HG03060 (cell line): ENCODE results near the gene RAB4A.

ENCODE experiments used
- ATAC-seq: cut with Tn5 transposase; IDR thresholded peaks from one replicate; pipeline ENCODE4 v1.9.1; 2021; ENCODE audit warnings: low read depth, moderate number of reproducible peaks; ENCODE audit not compliant: unreplicated experiment

The RAB4A gene

DNA sequence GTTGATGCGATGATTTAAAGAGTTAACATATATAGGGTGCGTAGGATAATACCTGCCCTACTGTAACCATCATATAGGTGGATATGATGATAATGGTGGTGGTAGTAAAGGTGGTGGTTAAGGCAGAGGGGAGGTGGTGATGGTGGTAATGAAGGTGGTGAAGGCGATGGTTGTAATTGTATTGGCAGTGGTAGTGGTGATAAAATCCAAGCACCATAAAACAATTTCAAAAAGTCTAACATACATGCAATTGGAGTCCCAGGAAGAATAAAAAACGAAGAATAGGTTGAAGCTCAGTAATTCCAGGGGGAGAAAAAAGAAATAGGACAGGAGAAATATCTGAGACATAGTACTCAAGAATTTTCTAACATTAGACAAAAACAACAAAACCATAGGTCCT is 27.3 kb upstream of the RAB4A start:
- ATAC-seq, result no peak

DNA sequence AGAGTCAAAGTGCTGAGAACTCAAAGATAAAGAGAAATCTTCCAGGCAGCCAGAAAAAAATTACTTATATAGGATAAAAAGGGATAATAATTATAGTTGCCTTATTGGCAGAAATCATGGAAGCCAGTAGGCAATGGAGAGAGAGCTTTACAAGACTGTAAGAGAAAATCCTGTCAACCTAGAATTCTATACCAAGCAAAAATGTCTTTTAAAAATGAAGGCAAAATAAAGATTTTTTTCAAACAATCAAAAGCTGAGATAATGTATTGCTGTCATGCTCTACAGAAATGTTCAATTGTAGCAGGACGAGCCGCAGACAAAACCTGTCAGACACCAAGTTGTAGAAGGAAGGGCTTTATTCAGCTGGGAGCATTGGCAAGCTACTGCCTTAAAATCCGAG is 26.8 kb upstream of the RAB4A start:
- ATAC-seq, result no peak

DNA sequence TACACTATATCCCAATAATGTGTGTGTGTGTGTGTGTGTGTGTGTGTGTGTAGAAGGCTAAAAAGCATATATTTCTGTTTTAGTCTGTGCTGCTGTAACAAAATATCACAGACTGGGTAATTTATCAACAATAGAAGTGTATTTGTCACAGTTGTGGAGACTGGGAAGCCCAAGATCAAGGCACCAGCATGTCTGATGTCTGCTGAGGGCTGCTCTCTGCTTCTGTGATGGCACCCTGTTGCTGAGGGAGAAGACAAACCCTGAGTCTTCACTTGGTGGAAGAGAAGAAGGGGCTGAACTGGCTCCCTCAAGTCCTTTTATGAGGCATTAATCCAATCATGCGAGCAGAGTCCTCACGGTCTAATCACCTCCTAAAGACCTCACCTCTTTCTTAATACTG is 23.0 kb upstream of the RAB4A start:
- no peak for ATAC-seq

DNA sequence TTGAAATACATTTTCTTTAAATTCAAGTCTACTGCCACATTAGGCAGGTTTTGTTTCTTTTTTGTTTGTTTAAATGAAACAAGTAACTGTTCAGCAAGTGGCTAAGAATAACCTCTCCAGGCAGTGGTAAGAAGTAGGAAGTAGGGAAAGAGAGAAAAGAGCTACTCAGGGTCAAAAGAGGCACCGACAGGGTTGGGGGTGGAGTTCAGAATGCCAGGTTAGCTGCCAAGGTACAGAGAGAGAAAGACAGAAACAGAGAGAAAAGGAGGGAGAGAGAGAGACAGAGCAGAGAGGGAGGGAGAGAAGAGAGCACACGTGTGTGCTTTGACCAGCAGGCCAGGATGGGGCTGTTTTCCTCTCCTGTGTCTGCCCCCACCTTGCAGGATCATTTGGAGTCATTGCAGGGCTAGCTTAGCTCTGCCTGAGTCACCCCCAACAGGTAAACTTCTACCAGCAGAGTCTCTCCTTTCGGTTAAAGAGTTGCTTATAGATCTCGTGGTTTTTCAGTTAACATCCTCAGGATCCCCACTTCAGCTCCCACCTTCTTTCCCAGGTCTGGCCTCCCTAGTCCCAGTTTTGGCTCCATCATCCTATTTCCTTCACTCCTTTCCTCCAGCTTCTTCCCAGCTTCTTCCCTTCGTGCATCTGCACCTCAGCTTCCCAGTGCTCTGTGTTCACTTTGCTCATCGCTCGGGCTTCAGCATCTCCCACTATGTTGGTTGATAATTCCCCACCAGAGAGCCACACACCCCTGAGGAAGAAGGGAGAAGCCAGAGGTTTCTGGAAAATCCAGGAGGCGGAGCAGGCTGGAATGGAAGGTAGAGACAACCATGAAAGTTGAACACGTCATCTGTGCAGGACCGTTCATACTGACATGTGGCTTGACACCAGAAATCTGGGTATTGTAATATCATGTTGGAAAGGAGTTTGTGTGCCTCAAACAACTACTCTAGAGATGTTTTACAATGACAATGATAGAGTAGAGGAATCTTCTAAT is 21.8 kb upstream of the RAB4A start:
- ATAC-seq, result no peak

DNA sequence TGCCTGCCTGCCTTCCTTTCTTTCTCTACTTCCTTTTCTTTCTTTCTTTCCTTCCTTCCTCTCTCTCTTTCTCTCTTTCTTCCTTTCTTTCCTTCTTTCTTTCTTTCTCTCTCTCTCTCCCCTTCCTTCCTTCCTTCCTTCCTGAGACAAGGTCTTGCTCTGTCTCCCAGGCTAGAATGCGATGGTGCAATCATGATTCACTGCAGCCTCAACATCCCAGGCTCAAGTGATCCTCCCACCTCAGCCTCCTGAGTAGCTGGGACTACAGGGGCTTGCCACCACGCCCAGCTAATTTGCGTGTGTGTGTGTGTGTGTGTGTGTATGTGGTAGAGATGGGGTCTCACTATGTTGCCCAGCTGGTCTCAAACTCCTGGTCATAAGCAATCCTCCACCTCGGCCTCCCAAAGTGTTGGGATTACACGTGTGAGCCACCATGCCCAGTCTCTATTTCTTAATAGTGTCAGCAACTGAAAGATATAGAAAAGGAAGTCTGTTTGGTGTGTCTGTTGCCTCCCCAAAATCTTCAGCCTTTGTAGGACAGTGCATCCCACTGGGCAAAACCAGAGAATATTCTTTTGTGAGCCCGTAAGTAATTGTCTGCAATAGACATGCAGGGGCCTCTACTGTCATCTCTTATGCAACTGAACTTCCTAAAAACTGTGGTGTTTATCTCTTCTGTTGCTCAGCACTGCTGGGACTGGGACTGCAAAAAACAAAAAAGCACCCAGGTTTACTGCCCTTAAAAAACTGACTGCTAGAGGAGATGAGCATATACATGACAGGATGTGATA is 20.9 kb upstream of the RAB4A start:
- no peak for ATAC-seq

DNA sequence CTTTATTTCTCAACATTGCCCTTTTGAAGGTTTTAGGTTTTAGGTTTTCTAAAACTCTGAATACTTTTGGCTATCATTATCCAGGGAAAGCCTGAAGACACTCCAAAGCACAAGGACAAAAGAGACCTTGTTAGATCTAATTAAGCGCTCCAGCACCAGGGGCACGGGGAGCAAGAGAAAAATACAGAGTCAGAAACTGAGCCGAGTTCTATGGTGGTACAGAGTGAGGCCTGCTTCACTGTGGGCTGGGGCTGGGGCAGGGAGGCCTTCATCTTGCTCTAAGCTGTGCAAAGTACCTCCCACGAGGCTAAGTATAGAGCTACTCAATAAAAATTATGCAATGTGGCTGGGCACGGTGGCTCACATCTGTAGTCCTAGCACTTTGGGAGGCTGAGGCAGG is 19.7 kb upstream of the RAB4A start:
- no peak for ATAC-seq

DNA sequence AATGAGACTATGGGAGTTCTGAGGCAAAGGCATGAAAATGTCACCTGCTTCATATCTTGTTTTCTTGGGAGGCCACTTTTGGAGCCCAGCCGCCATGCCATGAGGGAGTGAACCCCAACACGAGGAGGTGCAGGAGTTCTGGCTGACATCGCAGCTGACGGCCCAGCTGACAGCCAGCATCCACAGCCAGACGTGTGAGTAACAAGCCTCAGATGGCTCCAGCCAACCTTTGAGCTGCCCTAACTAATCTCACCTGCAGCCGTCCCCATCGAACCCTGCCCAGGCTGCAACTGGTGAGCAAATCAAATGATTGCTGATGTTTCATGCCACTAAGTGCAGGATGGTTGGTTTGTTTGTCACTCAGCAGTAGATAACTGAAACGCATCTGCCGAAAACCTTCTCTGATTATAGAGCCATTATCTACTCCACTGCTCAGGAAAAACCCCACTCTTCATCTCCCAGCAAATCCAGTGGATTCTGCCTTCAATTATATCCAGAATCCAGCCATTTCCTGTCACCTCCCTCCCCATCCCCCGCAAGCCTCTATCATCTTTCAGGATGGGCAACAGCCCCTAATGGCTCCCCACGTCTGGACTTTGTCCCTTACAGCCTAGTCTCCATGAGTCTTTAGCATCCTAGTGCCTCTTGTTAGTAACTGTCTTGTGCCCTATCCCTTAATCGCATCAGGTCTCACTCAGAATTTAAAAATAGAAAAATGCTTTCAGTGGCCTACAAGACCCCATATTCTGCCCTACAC is 18.5 kb upstream of the RAB4A start:
- no peak for ATAC-seq

DNA sequence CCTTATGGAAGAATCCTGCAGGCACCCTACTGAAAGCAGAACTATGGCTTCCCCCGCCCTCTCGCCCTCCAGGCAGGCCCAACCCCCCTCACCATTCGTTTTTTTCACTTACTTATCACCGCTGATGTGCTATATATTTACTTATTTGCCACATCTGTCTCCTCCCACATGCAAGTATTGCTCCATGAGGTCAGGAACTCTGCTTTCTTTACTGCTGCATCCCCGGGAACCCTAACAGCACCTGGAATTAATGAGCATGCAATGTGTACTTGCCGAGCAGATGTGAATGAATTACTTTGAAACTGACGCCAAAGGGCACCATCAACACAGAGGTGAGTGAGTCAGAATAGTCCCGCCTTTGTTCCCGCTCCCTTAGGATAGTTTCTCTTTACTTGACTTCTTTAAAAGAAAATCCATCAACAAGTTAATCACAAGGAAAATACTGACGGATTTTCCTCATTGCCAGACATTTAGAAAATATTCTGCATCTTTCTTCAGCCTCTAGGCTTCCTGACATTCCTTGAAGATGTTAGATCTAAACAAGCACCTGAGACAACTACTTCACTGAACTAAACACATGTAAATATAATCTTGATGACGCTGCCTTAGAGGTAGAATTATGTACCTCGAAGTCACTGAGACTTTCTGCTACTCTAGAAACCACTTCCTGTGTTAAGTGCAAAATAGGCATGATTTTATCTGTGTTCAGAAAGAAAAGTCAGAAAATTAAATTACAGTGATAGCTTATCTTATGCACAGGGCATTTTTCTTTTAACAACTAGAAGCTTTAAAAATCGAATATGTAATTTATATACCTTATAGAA is 17.5 kb upstream of the RAB4A start:
- ATAC-seq, result no peak

DNA sequence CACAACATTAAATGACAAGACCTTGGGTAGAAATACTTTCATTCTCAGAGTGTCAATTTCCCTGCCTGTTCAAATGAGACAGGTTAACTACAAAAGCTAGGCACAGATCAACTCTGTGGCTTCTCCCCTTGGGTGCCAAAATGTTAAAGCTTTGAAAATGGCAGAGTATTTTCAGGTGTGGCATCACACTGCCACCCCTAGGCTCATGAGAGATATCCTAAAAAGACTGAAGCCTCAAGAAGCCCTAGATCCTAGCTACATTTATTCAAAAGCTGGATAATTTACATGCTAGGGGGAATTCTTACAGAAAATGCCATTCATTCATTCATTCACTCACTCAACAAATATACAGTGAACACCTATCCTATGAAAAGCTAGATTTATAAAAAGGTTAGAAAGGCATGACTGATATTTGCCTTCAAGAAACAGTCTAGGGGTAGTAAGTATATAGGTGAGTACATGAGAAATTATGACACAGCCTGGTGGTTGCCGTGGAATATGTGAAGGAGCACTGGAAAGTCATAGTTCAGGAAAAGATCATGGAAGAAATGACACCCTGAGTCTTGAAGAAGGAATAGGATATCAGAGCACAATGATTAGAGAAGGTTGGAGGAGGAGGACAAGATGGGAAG is 15.9 kb upstream of the RAB4A start:
- no peak for ATAC-seq

DNA sequence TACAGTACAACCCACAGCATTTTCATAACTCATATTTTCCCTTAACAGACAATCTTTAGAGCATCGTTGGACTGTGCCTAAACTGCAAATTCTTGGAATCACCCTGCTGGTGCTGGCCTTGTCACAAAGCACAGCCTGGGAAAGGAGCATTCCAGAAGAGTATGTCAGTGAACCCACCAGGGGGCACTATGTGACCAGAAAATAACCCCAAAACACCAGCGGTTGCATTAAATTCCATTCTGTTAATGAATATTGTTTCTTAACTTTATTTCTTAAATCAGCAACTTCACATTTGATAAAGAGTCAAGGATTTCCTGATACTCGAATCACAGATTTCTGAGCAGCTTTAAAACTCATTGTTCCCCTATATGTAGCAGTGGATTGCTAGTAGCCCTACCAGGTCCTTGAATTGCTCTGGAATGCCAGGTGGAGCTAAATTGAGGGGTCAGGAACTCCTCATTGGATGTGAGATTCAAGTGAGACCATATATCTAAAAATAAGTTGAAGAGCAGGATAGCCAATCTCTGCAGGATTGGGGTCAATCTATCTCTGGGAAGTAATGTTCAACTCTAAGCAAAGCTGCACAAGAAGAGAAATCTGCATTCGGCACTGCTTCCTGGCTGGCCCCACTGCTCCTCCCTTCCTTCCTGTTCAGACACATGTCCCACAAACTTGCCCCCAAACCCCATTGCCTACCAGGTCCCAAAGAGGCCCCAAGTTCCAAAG is 12.7 kb upstream of the RAB4A start:
- ATAC-seq, result no peak

DNA sequence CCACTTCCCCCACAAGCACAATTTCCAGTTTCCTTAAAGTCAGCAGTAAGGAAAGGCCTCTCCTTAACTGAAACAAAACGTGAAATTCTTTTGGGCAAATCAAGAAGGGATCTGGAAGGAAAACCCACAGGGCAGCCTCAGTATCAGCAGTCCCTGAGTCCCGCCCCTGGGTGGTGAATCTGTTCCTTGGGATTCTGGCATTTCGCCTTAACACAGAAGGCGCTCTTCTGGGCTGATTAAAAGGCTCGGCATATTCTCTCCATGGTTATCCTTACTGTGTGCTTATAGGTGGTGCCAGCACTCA is 12.2 kb upstream of the RAB4A start:
- ATAC-seq, result no peak

DNA sequence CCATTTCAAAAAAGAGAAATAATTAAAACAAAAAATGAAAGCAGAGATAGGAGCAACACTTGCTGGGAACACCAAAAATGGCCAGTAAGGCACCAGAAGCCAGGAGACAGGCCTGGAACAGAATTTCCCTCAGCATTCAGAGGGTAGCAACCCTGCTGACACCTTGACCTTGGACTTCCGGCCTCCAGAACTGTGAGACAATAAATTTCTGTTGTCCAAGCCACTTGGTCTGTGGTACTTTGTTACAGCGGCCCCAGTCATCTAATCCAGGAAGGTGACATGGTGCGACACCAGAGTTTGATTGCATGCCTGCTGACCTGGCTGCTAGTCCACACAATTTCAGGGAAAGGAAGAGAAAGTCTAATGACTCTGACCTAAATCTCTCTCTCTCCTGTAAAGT is 10.6 kb upstream of the RAB4A start:
- no peak for ATAC-seq

DNA sequence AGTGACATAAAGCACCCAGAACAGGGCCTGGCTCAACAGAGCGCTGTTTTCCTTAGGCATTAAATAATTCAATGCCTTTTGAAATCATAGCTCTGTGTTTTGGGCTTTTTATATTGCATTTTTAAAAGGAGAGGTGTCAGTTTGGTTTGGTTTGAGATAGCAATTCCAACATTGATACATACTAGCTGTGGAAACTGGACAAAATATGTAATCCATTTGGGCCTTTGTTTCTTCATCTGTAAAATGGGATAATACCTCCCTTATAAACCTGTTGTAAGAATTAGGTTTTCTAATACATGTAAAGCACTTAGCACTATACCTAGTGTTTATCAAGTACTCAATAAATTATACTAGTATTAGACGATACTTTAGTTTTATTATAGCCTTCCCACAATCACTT is 8.7 kb upstream of the RAB4A start:
- ATAC-seq, result no peak

DNA sequence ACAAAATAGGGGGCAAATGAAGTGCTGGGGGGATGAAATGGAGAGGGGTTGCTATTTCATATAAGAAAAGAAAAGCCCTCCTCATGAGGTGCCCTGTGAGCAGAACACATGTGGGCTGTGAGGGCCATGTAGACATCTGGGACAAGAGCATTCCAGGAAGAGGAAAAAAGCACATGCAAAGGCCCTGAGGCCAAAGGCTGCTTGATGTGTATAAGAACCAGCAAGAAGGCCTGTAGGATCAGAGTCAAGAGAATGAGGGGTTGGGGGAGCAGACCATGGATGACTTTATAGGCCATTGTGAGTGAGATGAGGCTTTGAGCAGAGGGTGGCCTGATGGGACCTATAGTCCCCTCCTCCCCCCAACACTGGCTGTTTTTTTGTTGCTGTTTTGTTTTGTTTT is 7.7 kb upstream of the RAB4A start:
- no peak for ATAC-seq

DNA sequence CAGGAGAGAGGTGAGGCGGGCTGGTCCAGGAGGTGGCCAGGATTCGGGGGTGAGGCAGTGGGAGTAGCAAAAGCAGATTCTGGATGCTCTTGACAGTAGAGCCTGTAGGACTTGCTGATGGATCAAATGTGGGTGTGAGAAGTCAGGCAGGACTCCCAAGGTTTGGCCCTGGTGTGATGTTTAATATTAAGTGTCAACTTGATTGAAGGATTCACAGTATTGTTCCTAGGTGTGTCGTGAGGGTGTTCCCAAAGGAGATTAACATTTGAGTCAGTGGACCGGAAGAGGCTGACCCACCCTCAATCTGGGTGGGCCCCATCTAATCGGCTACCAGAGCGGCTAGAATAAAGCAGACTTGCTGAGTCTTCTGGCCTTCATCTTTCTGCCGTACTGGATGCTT is 6.8 kb upstream of the RAB4A start:
- ATAC-seq, result no peak

DNA sequence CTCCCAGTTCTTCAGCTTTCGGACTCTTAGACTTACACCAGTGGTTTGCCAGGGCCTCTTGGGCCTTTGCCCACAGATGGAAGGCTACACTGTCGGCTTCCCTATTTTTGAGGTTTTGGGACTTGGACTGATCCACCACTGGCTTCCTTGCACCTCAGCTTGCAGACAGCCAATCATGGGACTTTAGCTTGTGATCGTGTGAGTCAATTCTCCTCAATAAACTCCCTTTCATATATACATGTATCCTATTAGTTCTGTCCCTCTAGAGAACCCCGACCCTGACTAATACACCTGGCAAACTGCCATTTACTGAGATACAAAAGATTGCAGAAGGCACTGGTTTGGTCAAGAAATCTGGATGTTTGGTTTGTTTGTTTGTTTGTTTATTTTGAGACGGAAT is 6.4 kb upstream of the RAB4A start:
- ATAC-seq, result no peak

DNA sequence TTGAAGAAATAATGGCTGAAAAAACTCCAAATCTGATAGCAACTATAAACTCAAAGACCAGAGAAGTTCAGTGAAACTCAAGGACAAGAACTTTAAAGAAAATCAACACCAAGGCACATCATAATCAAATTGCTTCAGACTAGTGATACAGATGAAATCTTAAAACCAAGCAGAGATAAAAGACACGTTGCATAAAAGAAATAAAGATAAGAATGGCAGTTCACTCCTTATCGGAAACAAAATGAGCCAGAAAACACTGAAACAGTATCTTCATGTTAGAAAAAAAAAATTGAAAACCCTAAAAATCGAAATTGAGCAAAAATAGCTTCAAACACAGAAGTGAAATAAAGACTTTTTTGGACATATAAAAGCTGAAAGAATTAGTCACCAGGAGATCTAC is 4.6 kb upstream of the RAB4A start:
- no peak for ATAC-seq

DNA sequence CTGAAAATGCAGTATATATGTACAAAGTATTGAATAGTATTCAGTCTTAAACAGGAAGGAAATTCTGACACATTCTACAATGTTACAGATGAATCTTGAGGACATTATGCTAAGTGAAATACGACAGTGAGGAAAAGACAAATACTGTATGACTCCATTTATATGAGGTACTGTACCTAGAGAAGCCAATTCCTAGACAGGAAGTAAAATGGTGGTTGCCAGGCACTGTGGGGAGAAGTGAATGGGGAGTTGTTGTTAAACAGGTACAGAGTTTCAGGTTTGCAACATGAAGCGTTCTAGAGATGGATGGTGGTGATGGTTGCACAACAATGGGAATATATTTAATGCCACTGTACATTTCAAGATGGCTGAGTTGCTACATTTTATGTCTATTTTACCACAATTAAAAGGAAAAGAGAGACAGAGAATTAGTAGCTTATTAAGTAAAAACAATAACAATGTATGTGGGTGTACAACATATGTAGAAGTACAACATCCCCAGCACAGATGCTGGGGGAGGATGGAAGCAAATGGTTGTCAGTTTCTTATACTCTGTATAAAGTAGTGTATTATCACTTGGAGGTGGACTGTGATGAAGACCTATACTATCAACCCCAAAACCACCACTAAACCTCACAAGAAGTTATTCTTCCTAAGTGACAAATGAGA is 3.9 kb upstream of the RAB4A start:
- ATAC-seq, result no peak

DNA sequence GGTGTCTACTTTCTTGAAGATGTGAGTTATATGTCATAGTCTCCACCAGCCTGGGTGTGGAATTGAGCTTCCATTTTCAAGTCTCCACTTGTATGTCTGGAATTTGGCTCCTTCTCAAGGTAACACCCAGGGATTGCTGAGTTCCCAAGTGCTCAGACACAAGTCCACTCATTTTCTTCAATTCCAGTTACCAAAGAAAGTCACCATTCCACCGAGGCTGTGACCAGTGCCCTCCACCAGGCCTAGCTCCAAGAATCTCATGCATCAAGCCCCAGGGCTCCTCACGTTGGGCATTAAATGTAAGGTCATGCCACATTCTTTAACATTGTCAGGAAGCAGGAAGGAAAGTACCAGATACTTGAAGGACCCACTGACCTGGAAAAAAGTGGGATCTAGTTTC is 2.4 kb upstream of the RAB4A start:
- ATAC-seq, result no peak
